Measurements from ENCODE around the gene GPR143.

The GPR143 gene

DNA sequence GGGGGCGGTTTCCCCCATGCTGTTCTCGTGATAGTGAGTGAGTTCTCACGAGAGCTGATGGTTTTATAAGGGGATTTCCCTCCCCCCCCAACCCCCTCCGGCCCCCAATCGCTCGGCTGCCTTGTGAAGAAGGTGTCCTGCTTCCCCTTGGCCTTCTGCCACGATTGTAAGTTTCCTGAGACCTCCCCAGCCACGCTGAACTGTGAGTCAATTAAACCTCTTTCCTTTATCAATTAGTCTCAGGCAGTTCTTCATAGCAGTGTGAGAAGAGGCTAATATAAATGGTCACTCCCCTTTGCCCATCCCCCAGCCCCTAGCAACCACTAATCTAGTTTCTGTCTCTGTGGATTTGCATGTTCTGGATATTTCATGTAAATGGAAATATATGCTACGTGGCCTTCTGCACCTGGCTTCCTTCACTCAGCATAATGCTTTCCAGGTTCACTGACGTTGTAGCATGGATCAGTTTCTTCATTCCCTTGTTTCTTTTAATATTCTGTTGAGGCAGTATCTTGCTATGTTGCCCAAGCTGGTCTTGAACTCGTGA lies 16.4 kb downstream of the GPR143 start:
- H3K27ac ChIP-seq: no peak overlapping the region
- CTCF ChIA-PET: no interaction called here
- DNase-seq (ENCODE audit: low spot score): no peak
- POLR2A ChIA-PET (ENCODE audit: low non-redundant PET): no interaction called here
- TF ChIP-seq, protein P1, sequence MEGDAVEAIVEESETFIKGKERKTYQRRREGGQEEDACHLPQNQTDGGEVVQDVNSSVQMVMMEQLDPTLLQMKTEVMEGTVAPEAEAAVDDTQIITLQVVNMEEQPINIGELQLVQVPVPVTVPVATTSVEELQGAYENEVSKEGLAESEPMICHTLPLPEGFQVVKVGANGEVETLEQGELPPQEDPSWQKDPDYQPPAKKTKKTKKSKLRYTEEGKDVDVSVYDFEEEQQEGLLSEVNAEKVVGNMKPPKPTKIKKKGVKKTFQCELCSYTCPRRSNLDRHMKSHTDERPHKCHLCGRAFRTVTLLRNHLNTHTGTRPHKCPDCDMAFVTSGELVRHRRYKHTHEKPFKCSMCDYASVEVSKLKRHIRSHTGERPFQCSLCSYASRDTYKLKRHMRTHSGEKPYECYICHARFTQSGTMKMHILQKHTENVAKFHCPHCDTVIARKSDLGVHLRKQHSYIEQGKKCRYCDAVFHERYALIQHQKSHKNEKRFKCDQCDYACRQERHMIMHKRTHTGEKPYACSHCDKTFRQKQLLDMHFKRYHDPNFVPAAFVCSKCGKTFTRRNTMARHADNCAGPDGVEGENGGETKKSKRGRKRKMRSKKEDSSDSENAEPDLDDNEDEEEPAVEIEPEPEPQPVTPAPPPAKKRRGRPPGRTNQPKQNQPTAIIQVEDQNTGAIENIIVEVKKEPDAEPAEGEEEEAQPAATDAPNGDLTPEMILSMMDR (conservative IDR thresholded peaks at IDR 0.05; ENCODE audit: low read depth): no peak

DNA sequence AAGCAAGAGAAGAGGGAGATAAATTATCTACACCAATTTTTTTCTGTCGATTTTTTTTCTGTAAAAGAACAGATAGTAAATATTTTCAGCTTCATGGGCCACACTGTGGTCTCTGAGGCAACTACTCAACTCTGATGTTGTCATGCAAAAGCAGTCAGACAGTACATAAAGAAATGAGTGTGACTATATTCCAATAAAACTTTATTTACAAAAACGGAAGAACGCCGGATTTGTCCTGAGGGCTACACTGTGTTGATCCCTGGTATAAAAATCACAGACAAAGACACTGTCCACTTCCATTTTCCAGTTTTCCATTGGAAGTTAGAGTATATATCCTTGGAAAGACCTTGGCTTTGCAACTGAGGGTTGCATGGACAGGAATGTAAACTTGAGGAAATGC lies 18.0 kb downstream of the GPR143 start:
- TF ChIP-seq, protein P1 (conservative IDR thresholded peaks at IDR 0.05; ENCODE audit: low read depth): no peak
- DNase-seq (ENCODE audit: low spot score): no peak
- ChIA-PET POLR2A (ENCODE audit: low non-redundant PET) (no interaction called here), CTCF (no interaction called here)
- H3K27ac ChIP-seq: no peak overlapping the region

DNA sequence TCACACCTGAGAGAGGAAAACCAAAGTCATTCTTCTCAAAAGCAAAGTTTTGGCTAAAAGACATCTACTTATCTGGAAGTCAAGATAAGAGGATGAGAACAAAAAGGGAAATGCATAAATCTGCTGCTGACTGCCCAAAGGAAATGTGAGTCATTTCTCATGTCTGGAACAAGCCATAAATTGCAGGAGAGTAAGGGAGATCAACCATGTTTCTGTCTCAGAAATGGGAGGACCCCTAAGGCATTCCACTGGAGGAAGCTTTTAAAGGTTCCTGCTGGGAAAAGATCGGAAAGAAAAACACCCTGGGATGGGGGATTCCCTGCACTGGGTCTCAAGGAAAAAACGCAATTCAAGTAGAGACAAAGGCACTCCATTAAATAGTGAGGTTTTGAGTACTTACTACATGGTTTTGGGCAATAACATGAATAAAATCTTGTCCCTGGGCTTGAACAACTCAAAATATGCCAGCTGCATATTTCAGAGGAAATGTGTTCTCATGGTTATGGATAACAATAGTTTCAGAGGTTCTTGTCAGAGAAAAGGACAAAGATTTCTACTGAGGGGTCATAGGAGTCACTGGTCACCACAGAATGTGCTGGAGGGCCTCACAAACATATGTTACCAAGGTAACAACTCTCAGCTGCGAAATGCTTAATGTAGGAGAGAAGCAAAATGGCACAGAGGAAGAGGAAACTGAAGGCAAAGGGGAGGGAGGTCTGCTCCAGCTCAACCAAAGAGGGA lies 19.3 kb downstream of the GPR143 start:
- DNase-seq (ENCODE audit: low spot score): peak; percentile 11
- peak overlapping the region; percentile 91 for H3K27ac ChIP-seq
- ChIA-PET POLR2A (ENCODE audit: low non-redundant PET) (no interaction called here), CTCF (interaction anchor here (0.5 to 1.0 kb wide), 2 partner anchors 30 to 346 kb away, joined by 3 read pairs; no protein-coding TSS in a partner anchor)
- TF ChIP-seq, protein P1 (conservative IDR thresholded peaks at IDR 0.05; ENCODE audit: low read depth): no peak

DNA sequence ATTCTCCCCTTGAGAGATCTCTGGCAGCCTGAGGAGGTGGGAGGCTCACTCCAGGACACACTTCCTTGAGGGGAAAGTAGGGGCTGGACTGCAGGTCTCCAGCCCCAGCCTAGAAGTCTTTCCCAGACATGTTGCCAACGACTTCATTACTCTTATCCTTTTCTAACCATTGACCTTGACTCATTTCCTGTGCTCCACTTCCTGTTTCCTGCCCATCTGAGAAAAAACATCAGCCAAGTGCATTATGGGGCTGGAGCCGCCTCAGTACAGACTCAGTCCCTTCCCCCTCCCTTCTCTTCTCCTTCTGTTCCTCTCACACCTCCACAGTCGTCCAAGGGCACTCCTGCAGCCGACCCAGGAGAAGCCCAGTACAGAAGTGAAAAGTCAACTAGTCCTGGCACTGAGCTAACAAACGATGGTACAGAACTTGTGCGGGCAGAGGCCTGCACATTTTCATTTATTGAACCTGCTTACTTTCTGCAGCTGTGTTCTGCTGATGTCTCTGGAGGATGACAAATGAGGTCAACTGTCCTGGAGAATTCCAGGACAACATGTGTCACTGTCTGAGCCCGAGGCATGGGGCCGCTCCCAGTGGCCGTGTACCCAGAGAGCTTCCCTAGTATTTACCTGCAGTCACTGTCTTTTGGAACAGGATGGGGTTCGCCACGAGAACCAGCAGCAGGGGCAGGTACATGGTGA lies 20.1 kb downstream of the GPR143 start:
- ChIA-PET CTCF (interaction anchor here (1.0 kb wide), 1 partner anchor 29 kb away, joined by 3 read pairs; no protein-coding TSS in a partner anchor), POLR2A (ENCODE audit: low non-redundant PET) (no interaction called here)
- H3K27ac ChIP-seq: peak overlapping the region; percentile 91
- DNase-seq (ENCODE audit: low spot score): peak; percentile 31
- TF ChIP-seq, protein P1 (conservative IDR thresholded peaks at IDR 0.05; ENCODE audit: low read depth): no peak

DNA sequence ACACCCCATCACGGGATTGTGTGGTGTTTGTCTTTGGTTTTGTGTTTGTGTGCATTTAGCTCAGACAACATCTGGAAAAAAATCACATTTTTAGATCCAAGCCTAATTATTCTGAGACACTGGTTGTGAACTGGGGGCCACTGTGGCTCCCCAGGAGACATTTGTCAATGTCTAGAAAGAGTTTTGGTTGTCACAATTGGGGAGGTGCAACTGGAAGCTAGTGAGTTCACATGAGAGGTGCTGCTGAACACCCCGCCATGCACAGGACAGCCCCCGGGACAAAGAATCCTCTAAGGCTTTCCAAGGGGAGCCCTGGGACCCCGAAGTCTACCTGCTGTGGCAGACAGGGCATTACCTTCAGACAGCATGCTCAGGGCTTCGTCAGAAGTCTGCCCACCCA lies 26.5 kb downstream of the GPR143 start:
- POLR2A ChIA-PET (ENCODE audit: low non-redundant PET): no interaction called here
- no peak for DNase-seq (ENCODE audit: low spot score)
- CTCF ChIA-PET: no interaction called here
- no peak overlapping the region for H3K27ac ChIP-seq
- TF ChIP-seq, protein P1 (conservative IDR thresholded peaks at IDR 0.05; ENCODE audit: low read depth): no peak

DNA sequence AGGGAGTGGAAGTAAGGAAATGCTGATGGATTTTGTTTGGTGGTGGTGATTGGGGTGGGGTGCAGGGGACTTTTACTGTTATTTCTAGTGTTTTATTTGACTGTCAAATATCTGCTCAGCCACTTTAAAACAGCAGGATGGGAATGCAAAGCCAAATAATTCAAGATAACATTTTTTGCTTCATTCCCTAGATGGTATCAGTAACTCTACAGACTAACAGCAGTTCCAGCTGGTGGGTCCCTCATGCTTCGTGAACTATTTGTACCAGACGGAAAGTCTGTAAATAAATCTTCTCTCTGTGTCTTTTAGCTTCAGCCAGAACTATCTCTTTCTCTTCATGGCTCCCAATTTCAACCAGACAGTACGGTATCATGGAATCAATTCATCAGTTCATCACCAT lies 27.5 kb downstream of the GPR143 start:
- H3K27ac ChIP-seq: no peak overlapping the region
- TF ChIP-seq, protein P1 (conservative IDR thresholded peaks at IDR 0.05; ENCODE audit: low read depth): no peak
- no peak for DNase-seq (ENCODE audit: low spot score)
- ChIA-PET CTCF (no interaction called here), POLR2A (ENCODE audit: low non-redundant PET) (no interaction called here)
